Stimulated activated CD8-positive, alpha-beta memory T cell treated with anti-CD3 and anti-CD28 coated beads, Interleukin-15, amount 100 ng/mL, for 24 hours (primary cell): ENCODE data around the gene AJM1.
"Not testable (repeated sequence)": the region's sequence is repeated elsewhere in the genome, so short reads cannot be mapped to it uniquely, and the experiment has no call there.

Experiments
- DNase-seq: peaks from one replicate; pipeline ENCODE4 v3.0.0-alpha.2; 2020; ENCODE audit warnings: low read depth

AJM1 gene

GRCh38 chr9:136880651-136881050, 38.4 kb downstream of the AJM1 start:
- no peak for DNase-seq

DNA sequence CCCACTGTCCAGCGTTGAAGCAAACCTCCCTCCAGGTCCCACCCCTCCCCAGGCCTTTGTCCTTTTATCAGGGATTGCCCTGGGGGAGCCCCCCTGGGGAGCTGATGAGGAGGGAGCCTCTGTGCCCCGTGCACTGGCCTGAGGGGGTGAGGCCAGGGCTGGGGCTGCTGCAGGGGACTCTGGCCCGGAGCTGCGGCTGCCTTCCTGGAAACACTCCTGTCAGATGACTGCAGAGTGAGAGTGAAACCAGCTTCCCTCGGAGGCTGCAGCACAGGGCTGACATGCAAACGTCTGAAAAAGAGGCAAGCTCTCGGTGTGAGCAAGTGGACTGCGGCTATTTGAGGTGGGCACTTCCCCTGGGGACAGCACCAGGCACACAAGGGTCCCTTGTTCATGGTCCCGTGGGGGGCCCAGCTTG, 39.4 kb downstream of the AJM1 start:
- DNase-seq, result peak; percentile 31

DNA sequence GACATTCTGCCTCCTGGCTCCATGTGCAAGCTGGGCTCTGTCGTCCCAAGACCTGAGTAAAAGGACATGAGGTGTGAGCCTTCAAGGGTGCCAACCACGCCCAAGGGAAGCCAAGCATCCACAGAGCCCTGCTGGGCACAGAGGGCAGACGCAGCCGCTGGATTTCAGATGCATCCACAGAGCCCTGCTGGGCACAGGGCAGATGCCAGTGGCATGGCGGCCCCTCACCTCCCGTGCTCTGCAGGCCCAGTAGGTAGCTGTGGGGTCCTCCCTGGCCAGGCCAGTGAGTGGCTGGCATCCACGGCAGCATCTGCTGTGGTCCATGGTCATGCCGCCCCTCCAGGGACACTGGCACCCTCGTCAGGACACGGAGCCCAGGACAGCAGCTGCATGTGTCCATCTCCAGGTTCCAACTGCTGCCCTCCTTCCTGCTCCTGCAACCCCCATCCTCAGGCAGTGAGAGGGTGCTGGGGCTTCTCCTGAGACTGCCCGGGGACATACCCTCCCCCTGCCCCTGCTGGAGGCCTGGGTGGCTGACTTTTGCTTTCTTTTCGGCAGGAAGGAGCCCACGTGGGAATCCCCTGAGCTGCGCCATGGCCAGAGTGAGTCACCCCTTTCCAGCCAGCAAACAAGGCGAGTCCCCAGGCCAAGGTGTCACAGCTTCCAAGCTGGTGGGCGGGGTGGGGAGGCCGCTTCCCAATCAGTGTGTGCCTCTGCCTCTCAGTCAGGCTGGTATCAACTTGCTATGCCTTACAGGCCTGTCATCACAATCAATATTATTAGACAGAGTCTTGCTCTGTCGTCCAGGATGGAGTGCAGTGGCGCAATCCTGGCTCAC, 40.0 kb downstream of the AJM1 start:
- DNase-seq, result peak; percentile 57

DNA sequence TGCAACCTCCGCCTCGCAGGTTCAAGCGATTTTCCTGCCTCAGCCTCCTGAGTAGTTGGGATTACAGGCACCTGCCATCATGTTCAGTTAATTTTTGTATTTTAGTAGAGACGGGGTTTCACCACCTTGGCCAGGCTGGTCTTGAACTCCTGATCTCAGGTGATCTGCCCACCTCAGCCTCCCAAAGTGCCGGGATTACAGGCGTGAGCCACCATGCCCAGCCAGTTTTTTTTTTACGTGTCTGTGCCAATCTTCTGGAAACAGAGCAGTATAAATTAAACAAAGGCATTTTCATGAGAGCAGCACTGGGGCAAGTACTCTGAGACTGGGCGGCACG, 40.6 kb downstream of the AJM1 start:
- DNase-seq, result not testable (repeated sequence)

- not testable (repeated sequence) for DNase-seq
Measured at GRCh38 chr9:136883670-136884069, 41.4 kb downstream of the AJM1 start.

GRCh38 chr9:136885950-136886578, 43.8 kb downstream of the AJM1 start, which contains the start of gene TRAF2:
TSS of gene TRAF2 (plus strand) at chr9:136886516. CDS start at chr9:136898741, 12,225 bp downstream.
- DNase-seq, result peak; percentile 91

- DNase-seq, result no peak
Measured at GRCh38 chr9:136886610-136887597, 44.6 kb downstream of the AJM1 start.

- DNase-seq, result no peak
Measured at GRCh38 chr9:136888454-136888853, 46.2 kb downstream of the AJM1 start.

- no peak for DNase-seq
Measured at GRCh38 chr9:136889858-136890257, 47.6 kb downstream of the AJM1 start.

GRCh38 chr9:136890661-136891060, 48.4 kb downstream of the AJM1 start:
- DNase-seq, result no peak
